WTC11 (cell line): ENCODE results near the gene TTC28. TPM values are rescaled to one million over a fixed set of nuclear protein-coding genes. Genes with fewer than 3 reads are reported as not detected.

ENCODE experiments used
- ATAC-seq: fragments of 200-7000 bp; cut with Tn5 transposase; 2 replicates; pipeline ENCODE4 v1.10.0; 2021; ENCODE audit warnings: mild to moderate bottlenecking, moderate library complexity
- CTCF ChIA-PET: fragments of 300-600 bp; sonication (Branson Sonifier 250); formaldehyde crosslinking; loops from one replicate; lab custom pipeline; 2021; ENCODE audit warnings: antibody characterized with exemption; lab: Charles Lee
- POLR2A ChIA-PET: fragments of 350-600 bp; sonication (Branson Sonifier 250); formaldehyde crosslinking; loops from one replicate; lab custom pipeline; 2021; ENCODE audit warnings: antibody characterized with exemption; lab: Charles Lee
- DNase-seq: peaks from one replicate; pipeline ENCODE4 v3.0.0; 2021; ENCODE audit warnings: low spot score
- H3K27ac Mint-ChIP-seq: 2 replicates; pipeline ENCODE4 v1.8.0; 2021; ENCODE audit warnings: mixed read lengths
- H3K27me3 Mint-ChIP-seq: 2 replicates; pipeline ENCODE4 v1.8.0; 2021; ENCODE audit warnings: low read depth, mild to moderate bottlenecking, moderate library complexity, mixed read lengths
- H3K36me3 Mint-ChIP-seq: 2 replicates; pipeline ENCODE4 v1.8.0; 2021; ENCODE audit warnings: mixed read lengths
- H3K4me1 Mint-ChIP-seq: 2 replicates; pipeline ENCODE4 v1.8.0; 2022; ENCODE audit warnings: mixed read lengths
- H3K4me3 Mint-ChIP-seq: 2 replicates; pipeline ENCODE4 v1.8.0; 2021; ENCODE audit warnings: mild to moderate bottlenecking, moderate library complexity, mixed read lengths
- H3K9me3 Mint-ChIP-seq: 2 replicates; pipeline ENCODE4 v1.8.0; 2021; ENCODE audit warnings: mixed read lengths
- CREB1 ChIP-seq: sonication (generic); formaldehyde crosslinking; IDR thresholded peaks from 2 replicates; pipeline ENCODE4 v1.8.0; 2023; ENCODE audit warnings: mild to moderate bottlenecking, missing genetic modification reagents
- ETV6 ChIP-seq: sonication (generic); formaldehyde crosslinking; IDR thresholded peaks from 2 replicates; pipeline ENCODE4 v1.8.1; 2022; ENCODE audit warnings: mild to moderate bottlenecking, missing genetic modification reagents
- IRF2 ChIP-seq: sonication (generic); formaldehyde crosslinking; IDR thresholded peaks from 2 replicates; pipeline ENCODE4 v1.8.0; 2022; ENCODE audit warnings: low read depth, missing genetic modification reagents, borderline replicate concordance
- MXD4 ChIP-seq: fragments of 250-450 bp; sonication (Bioruptor Pico); IDR thresholded peaks from 2 replicates; pipeline ENCODE4 v1.8.0; 2021; ENCODE audit warnings: mild to moderate bottlenecking, moderate library complexity, borderline replicate concordance
- NFE2L1 ChIP-seq: sonication (generic); formaldehyde crosslinking; IDR thresholded peaks from 2 replicates; pipeline ENCODE4 v1.8.1; 2023; ENCODE audit warnings: missing genetic modification reagents
- NR1H2 ChIP-seq: sonication (generic); formaldehyde crosslinking; IDR thresholded peaks from 2 replicates; pipeline ENCODE4 v1.9.0; 2021; ENCODE audit warnings: mild to moderate bottlenecking, moderate library complexity, missing genetic modification reagents
- SMAD4 ChIP-seq: sonication (generic); formaldehyde crosslinking; IDR thresholded peaks from 2 replicates; pipeline ENCODE4 v1.8.0; 2022; ENCODE audit warnings: mild to moderate bottlenecking, missing genetic modification reagents
- total RNA-seq: library from RNA; stranded (reverse); gene quantifications from 3 replicates; pipeline ENCODE4 v1.2.3, GENCODE V29; 2021
- TF ChIP-seq, protein P1 (sequence below): sonication (generic); formaldehyde crosslinking; IDR thresholded peaks from 2 replicates; pipeline ENCODE4 v1.8.1; 2023; ENCODE audit warnings: mild to moderate bottlenecking, moderate library complexity, missing genetic modification reagents
- TF ChIP-seq, protein P2 (sequence below): sonication (generic); formaldehyde crosslinking; conservative IDR thresholded peaks from 2 replicates; pipeline ENCODE4 v1.8.1; 2023; ENCODE audit warnings: mild to moderate bottlenecking, low read depth, missing genetic modification reagents, moderate library complexity
- TF ChIP-seq, protein P3 (sequence below): sonication (generic); formaldehyde crosslinking; IDR thresholded peaks from 2 replicates; pipeline ENCODE4 v1.8.1; 2023; ENCODE audit warnings: mild to moderate bottlenecking, missing genetic modification reagents, borderline replicate concordance
- TF ChIP-seq, protein P4 (sequence below): sonication (generic); formaldehyde crosslinking; IDR thresholded peaks from 2 replicates; pipeline ENCODE4 v1.8.1; 2022; ENCODE audit warnings: low read depth, missing genetic modification reagents, borderline replicate concordance
- TF ChIP-seq, protein P5 (sequence below): sonication (generic); formaldehyde crosslinking; IDR thresholded peaks from 2 replicates; pipeline ENCODE4 v1.8.0; 2022; ENCODE audit warnings: mild to moderate bottlenecking, missing genetic modification reagents
- TF ChIP-seq, protein P6 (sequence below): fragments of 200-600 bp; IDR thresholded peaks from 2 replicates; pipeline ENCODE4 v1.8.0; 2022; ENCODE audit warnings: antibody characterized with exemption
- TF ChIP-seq, protein P7 (sequence below): sonication (generic); formaldehyde crosslinking; IDR thresholded peaks from 2 replicates; pipeline ENCODE4 v1.8.0; 2022; ENCODE audit warnings: missing genetic modification reagents

Gene TTC28
- total RNA-seq, 1 experiment from 2014 or later = 13.0 TPM

DNA sequence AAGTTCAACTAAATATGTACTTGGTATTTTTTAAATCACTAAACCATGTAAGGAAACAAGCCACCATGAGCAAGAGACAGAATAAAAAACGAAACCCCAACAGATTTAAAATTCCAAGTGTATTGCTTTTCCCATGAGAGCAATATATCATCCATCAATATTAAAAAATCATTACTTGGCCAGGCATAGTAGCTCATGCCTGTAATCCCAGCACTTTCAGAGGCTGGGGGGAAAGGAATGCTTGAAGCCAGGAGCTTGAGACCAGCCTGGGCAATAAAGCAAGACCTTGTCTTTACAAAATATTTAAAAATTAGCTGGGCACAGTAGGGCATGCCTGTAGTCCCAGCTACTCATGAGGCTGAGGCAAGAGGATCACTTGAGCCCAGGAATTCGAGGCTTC is 190.8 kb downstream of the TTC28 start:
- ChIA-PET CTCF (no interaction called here), POLR2A (no interaction called here)
- no peaks in the 10 kb centered on the region for H3K27me3 Mint-ChIP-seq
- no peak for ATAC-seq
- no peaks in the 10 kb centered on the region for H3K36me3 Mint-ChIP-seq
- TF ChIP-seq MXD4 (CRISPR knock-in tag) (no peak), NR1H2 (CRISPR knock-in tag) (no peak), NFE2L1 (CRISPR knock-in tag) (no peak), IRF2 (CRISPR knock-in tag) (no peak), CREB1 (CRISPR knock-in tag) (no peak), SMAD4 (CRISPR knock-in tag) (no peak), ETV6 (CRISPR knock-in tag) (no peak)
- TF ChIP-seq, protein P1, sequence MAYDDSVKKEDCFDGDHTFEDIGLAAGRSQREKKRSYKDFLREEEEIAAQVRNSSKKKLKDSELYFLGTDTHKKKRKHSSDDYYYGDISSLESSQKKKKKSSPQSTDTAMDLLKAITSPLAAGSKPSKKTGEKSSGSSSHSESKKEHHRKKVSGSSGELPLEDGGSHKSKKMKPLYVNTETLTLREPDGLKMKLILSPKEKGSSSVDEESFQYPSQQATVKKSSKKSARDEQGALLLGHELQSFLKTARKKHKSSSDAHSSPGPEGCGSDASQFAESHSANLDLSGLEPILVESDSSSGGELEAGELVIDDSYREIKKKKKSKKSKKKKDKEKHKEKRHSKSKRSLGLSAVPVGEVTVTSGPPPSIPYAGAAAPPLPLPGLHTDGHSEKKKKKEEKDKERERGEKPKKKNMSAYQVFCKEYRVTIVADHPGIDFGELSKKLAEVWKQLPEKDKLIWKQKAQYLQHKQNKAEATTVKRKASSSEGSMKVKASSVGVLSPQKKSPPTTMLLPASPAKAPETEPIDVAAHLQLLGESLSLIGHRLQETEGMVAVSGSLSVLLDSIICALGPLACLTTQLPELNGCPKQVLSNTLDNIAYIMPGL = no peak
- TF ChIP-seq, protein P2, sequence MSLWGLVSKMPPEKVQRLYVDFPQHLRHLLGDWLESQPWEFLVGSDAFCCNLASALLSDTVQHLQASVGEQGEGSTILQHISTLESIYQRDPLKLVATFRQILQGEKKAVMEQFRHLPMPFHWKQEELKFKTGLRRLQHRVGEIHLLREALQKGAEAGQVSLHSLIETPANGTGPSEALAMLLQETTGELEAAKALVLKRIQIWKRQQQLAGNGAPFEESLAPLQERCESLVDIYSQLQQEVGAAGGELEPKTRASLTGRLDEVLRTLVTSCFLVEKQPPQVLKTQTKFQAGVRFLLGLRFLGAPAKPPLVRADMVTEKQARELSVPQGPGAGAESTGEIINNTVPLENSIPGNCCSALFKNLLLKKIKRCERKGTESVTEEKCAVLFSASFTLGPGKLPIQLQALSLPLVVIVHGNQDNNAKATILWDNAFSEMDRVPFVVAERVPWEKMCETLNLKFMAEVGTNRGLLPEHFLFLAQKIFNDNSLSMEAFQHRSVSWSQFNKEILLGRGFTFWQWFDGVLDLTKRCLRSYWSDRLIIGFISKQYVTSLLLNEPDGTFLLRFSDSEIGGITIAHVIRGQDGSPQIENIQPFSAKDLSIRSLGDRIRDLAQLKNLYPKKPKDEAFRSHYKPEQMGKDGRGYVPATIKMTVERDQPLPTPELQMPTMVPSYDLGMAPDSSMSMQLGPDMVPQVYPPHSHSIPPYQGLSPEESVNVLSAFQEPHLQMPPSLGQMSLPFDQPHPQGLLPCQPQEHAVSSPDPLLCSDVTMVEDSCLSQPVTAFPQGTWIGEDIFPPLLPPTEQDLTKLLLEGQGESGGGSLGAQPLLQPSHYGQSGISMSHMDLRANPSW (CRISPR knock-in tag) = no peak
- TF ChIP-seq, protein P3, sequence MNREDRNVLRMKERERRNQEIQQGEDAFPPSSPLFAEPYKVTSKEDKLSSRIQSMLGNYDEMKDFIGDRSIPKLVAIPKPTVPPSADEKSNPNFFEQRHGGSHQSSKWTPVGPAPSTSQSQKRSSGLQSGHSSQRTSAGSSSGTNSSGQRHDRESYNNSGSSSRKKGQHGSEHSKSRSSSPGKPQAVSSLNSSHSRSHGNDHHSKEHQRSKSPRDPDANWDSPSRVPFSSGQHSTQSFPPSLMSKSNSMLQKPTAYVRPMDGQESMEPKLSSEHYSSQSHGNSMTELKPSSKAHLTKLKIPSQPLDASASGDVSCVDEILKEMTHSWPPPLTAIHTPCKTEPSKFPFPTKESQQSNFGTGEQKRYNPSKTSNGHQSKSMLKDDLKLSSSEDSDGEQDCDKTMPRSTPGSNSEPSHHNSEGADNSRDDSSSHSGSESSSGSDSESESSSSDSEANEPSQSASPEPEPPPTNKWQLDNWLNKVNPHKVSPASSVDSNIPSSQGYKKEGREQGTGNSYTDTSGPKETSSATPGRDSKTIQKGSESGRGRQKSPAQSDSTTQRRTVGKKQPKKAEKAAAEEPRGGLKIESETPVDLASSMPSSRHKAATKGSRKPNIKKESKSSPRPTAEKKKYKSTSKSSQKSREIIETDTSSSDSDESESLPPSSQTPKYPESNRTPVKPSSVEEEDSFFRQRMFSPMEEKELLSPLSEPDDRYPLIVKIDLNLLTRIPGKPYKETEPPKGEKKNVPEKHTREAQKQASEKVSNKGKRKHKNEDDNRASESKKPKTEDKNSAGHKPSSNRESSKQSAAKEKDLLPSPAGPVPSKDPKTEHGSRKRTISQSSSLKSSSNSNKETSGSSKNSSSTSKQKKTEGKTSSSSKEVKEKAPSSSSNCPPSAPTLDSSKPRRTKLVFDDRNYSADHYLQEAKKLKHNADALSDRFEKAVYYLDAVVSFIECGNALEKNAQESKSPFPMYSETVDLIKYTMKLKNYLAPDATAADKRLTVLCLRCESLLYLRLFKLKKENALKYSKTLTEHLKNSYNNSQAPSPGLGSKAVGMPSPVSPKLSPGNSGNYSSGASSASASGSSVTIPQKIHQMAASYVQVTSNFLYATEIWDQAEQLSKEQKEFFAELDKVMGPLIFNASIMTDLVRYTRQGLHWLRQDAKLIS = no peak
- TF ChIP-seq, protein P4, sequence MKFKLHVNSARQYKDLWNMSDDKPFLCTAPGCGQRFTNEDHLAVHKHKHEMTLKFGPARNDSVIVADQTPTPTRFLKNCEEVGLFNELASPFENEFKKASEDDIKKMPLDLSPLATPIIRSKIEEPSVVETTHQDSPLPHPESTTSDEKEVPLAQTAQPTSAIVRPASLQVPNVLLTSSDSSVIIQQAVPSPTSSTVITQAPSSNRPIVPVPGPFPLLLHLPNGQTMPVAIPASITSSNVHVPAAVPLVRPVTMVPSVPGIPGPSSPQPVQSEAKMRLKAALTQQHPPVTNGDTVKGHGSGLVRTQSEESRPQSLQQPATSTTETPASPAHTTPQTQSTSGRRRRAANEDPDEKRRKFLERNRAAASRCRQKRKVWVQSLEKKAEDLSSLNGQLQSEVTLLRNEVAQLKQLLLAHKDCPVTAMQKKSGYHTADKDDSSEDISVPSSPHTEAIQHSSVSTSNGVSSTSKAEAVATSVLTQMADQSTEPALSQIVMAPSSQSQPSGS = no peak
- TF ChIP-seq, protein P5, sequence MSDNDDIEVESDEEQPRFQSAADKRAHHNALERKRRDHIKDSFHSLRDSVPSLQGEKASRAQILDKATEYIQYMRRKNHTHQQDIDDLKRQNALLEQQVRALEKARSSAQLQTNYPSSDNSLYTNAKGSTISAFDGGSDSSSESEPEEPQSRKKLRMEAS (CRISPR knock-in tag) = no peak
- TF ChIP-seq, protein P6, sequence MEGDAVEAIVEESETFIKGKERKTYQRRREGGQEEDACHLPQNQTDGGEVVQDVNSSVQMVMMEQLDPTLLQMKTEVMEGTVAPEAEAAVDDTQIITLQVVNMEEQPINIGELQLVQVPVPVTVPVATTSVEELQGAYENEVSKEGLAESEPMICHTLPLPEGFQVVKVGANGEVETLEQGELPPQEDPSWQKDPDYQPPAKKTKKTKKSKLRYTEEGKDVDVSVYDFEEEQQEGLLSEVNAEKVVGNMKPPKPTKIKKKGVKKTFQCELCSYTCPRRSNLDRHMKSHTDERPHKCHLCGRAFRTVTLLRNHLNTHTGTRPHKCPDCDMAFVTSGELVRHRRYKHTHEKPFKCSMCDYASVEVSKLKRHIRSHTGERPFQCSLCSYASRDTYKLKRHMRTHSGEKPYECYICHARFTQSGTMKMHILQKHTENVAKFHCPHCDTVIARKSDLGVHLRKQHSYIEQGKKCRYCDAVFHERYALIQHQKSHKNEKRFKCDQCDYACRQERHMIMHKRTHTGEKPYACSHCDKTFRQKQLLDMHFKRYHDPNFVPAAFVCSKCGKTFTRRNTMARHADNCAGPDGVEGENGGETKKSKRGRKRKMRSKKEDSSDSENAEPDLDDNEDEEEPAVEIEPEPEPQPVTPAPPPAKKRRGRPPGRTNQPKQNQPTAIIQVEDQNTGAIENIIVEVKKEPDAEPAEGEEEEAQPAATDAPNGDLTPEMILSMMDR = no peak
- TF ChIP-seq, protein P7, sequence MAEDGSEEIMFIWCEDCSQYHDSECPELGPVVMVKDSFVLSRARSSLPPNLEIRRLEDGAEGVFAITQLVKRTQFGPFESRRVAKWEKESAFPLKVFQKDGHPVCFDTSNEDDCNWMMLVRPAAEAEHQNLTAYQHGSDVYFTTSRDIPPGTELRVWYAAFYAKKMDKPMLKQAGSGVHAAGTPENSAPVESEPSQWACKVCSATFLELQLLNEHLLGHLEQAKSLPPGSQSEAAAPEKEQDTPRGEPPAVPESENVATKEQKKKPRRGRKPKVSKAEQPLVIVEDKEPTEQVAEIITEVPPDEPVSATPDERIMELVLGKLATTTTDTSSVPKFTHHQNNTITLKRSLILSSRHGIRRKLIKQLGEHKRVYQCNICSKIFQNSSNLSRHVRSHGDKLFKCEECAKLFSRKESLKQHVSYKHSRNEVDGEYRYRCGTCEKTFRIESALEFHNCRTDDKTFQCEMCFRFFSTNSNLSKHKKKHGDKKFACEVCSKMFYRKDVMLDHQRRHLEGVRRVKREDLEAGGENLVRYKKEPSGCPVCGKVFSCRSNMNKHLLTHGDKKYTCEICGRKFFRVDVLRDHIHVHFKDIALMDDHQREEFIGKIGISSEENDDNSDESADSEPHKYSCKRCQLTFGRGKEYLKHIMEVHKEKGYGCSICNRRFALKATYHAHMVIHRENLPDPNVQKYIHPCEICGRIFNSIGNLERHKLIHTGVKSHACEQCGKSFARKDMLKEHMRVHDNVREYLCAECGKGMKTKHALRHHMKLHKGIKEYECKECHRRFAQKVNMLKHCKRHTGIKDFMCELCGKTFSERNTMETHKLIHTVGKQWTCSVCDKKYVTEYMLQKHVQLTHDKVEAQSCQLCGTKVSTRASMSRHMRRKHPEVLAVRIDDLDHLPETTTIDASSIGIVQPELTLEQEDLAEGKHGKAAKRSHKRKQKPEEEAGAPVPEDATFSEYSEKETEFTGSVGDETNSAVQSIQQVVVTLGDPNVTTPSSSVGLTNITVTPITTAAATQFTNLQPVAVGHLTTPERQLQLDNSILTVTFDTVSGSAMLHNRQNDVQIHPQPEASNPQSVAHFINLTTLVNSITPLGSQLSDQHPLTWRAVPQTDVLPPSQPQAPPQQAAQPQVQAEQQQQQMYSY (CRISPR knock-in tag) = no peak
- no peak overlapping the region for H3K27ac Mint-ChIP-seq
- H3K4me1 Mint-ChIP-seq = no peaks in the 10 kb centered on the region
- no peak for DNase-seq
- peaks cover 12% of the 10 kb centered on the region for H3K9me3 Mint-ChIP-seq
- H3K4me3 Mint-ChIP-seq = no peak overlapping the region
